Dedifferentiated amniotic fluid mesenchymal stem cell (primary cell): ENCODE data around the gene SNCAIP.
A peak's percentile ranks its signal among the peaks of the same experiment; 100 is the strongest.

ENCODE experiments used
- DNase-seq: peaks from one replicate; pipeline ENCODE4 v3.0.0-alpha.2; 2016; ENCODE audit errors: extremely low spot score

The SNCAIP gene

DNA sequence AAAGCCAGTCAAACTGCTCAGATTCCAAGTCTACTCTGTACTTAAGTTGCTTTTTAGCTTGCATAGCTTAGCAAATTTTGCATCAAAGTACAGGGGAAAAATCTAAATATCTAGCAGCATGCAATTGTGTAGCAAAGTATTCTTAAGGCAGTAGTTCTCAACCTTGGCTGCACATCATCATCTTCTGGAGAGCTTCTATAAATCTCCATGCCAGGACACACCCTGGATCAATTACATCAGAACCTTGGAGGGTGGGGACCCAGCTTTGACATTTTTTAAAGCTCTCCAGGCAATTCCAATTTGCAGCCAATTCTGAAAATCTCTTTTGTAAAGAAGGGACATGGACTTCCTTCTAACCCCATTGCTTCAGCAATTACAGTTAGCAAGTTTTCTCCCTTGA, 187.5 kb downstream of the SNCAIP start:
- DNase-seq = peak; percentile 34

- peak; percentile 77 for DNase-seq
Measured at GRCh38 chr5:122500245-122501088, 188.4 kb downstream of the SNCAIP start.

GRCh38 chr5:122501089-122501435, 189.0 kb downstream of the SNCAIP start:
- peak; percentile 47 for DNase-seq

DNA sequence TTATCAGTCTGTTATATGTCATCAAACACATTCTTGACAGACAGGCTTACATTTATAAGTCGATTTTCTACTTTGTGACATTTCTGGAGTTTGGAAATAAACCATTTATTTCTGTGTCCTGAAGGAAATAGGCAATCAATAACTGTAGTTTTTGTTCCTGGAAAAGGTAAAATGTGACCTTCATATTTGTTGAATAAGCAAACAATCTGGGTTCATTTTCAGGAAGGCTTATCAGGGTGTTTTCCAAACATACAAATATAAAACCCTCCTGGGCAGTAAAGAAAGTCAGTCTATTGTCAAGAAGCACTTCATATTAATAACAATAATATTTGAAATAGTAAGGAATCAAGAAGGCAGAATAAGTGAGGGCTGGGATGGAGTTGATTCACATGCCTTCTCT, 195.0 kb downstream of the SNCAIP start:
- no peak for DNase-seq

DNA sequence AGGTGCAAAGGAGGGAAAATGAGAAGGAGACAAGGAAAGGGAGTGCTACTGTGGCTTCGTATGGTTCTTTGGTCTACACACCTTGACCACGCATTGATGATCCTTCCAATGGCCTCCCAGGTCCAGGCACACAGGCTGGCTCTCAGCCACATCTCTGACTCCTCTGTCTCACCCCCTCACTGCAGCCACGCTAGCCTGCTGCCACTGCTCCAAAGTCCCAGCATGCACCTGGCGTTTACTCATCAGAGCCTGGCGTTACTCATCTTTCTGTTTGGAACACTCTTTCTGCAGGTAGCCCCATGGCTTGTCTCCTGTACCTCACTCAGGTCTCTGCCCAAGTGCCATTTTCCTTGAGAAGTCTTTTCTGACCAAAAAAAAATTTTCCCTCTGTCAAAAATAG, 195.5 kb downstream of the SNCAIP start:
- DNase-seq = no peak

DNA sequence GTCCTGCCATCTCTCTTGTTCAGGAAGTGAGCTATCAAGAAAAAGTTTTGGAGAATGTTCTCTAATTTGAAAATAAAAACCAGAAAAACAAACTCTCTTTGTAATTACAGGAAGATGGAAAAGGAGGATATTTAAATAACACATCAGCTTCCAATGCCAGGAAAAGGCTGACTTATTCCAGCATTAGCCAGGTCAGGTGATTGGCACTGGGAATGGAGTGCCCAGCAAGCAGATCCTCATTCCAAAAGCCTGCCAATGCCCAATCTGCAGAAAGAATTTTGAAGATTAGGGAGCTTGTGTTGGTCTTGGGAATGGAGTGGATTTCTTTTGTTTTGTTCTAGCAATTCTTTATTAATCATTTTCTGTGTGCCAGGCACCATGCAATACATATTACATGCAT, 196.6 kb downstream of the SNCAIP start:
- no peak for DNase-seq
